ENCODE results near the gene TDRD1.

The TDRD1 gene

GRCh38 chr10:114273910-114274309, 94.8 kb downstream of the TDRD1 start:
- Mint-ChIP-seq H3K27ac (no peak overlapping the region), H3K27me3 (peaks cover 10 to 11% of the 10 kb centered on the region in 2 donors)
- ATAC-seq (replicated peaks), result no peak

GRCh38 chr10:114274616-114275453, 95.7 kb downstream of the TDRD1 start:
- no peaks in the 10 kb centered on the region for H3K9me3 Mint-ChIP-seq
- no peak for ATAC-seq (replicated peaks)
- no peak overlapping the region for H3K4me3 Mint-ChIP-seq
- H3K27ac Mint-ChIP-seq, result no peak overlapping the region
- H3K27me3 Mint-ChIP-seq, result peaks cover 10 to 11% of the 10 kb centered on the region in 2 donors
- no peaks in the 10 kb centered on the region for H3K36me3 Mint-ChIP-seq
- no peak for DNase-seq
- H3K4me1 Mint-ChIP-seq, result no peaks in the 10 kb centered on the region

More at GRCh38 chr10:114273910-114274309, 94.8 kb downstream of the TDRD1 start:
- H3K4me1 Mint-ChIP-seq, result no peaks in the 10 kb centered on the region
- H3K4me3 Mint-ChIP-seq, result no peak overlapping the region
- no peak for DNase-seq
- no peaks in the 10 kb centered on the region for H3K36me3 Mint-ChIP-seq
- H3K9me3 Mint-ChIP-seq, result no peaks in the 10 kb centered on the region

GRCh38 chr10:114276066-114276465, 96.9 kb downstream of the TDRD1 start:
- H3K9me3 Mint-ChIP-seq, result no peaks in the 10 kb centered on the region
- H3K36me3 Mint-ChIP-seq, result no peaks in the 10 kb centered on the region
- H3K4me3 Mint-ChIP-seq, result no peak overlapping the region
- no peak for DNase-seq
- H3K27me3 Mint-ChIP-seq, result peaks cover 6 to 11% of the 10 kb centered on the region in 2 donors
- H3K4me1 Mint-ChIP-seq, result no peaks in the 10 kb centered on the region
- H3K27ac Mint-ChIP-seq, result no peak overlapping the region
- no peak for ATAC-seq (replicated peaks)

GRCh38 chr10:114276671-114277070, 97.5 kb downstream of the TDRD1 start:
- DNase-seq, result no peak
- peaks cover 5 to 11% of the 10 kb centered on the region in 2 donors for H3K27me3 Mint-ChIP-seq
- H3K27ac Mint-ChIP-seq, result no peak overlapping the region
- no peaks in the 10 kb centered on the region for H3K4me1 Mint-ChIP-seq
- H3K9me3 Mint-ChIP-seq, result no peaks in the 10 kb centered on the region
- no peak overlapping the region for H3K4me3 Mint-ChIP-seq
- no peak for ATAC-seq (replicated peaks)
- no peaks in the 10 kb centered on the region for H3K36me3 Mint-ChIP-seq

- Mint-ChIP-seq H3K27ac (no peak overlapping the region), H3K36me3 (no peaks in the 10 kb centered on the region), H3K4me1 (no peaks in the 10 kb centered on the region), H3K27me3 (peaks cover 5 to 11% of the 10 kb centered on the region in 2 donors), H3K9me3 (no peaks in the 10 kb centered on the region), H3K4me3 (no peak overlapping the region)
- ATAC-seq (replicated peaks) (no peak), DNase-seq (no peak)
These were observed 99.2 kb downstream of the TDRD1 start for GRCh38 chr10:114278140-114278883.

GRCh38 chr10:114278884-114279191, 99.7 kb downstream of the TDRD1 start:
- DNase-seq (no peak), ATAC-seq (replicated peaks) (no peak)
- no peaks in the 10 kb centered on the region for H3K36me3 Mint-ChIP-seq
- H3K27me3 Mint-ChIP-seq, result peaks cover 5 to 8% of the 10 kb centered on the region in 2 donors
- H3K4me1 Mint-ChIP-seq, result no peaks in the 10 kb centered on the region
- H3K27ac Mint-ChIP-seq, result no peak overlapping the region
- no peak overlapping the region for H3K4me3 Mint-ChIP-seq
- H3K9me3 Mint-ChIP-seq, result no peaks in the 10 kb centered on the region

- H3K36me3 Mint-ChIP-seq, result no peaks in the 10 kb centered on the region
- ATAC-seq (replicated peaks), result no peak
- H3K4me1 Mint-ChIP-seq, result no peaks in the 10 kb centered on the region
- no peak overlapping the region for H3K27ac Mint-ChIP-seq
- H3K27me3 Mint-ChIP-seq, result peaks cover 5 to 6% of the 10 kb centered on the region in 2 donors
- DNase-seq, result no peak
- H3K9me3 Mint-ChIP-seq, result no peaks in the 10 kb centered on the region
- no peak overlapping the region for H3K4me3 Mint-ChIP-seq
These were observed 100.1 kb downstream of the TDRD1 start for GRCh38 chr10:114279289-114279688.

- no peaks in the 10 kb centered on the region for H3K4me1 Mint-ChIP-seq
- no peaks in the 10 kb centered on the region for H3K36me3 Mint-ChIP-seq
- no peak for ATAC-seq (replicated peaks)
- peaks cover 0 to under 1% of the 10 kb centered on the region in 2 donors for H3K27me3 Mint-ChIP-seq
- H3K9me3 Mint-ChIP-seq, result no peaks in the 10 kb centered on the region
- no peak overlapping the region for H3K4me3 Mint-ChIP-seq
- no peak overlapping the region for H3K27ac Mint-ChIP-seq
- DNase-seq, result no peak
These were observed 100.9 kb downstream of the TDRD1 start for GRCh38 chr10:114279901-114280644.

- Mint-ChIP-seq H3K9me3 (no peaks in the 10 kb centered on the region), H3K4me3 (no peak overlapping the region), H3K4me1 (no peaks in the 10 kb centered on the region), H3K27me3 (no peaks in the 10 kb centered on the region), H3K36me3 (no peaks in the 10 kb centered on the region), H3K27ac (no peak overlapping the region)
- DNase-seq (no peak), ATAC-seq (replicated peaks) (no peak)
These were observed 101.9 kb downstream of the TDRD1 start for GRCh38 chr10:114281006-114281405.

GRCh38 chr10:114281461-114281860, 102.3 kb downstream of the TDRD1 start:
- no peak overlapping the region for H3K27ac Mint-ChIP-seq
- no peak for DNase-seq
- H3K4me1 Mint-ChIP-seq, result no peaks in the 10 kb centered on the region
- H3K9me3 Mint-ChIP-seq, result no peaks in the 10 kb centered on the region
- no peak overlapping the region for H3K4me3 Mint-ChIP-seq
- H3K36me3 Mint-ChIP-seq, result no peaks in the 10 kb centered on the region
- ATAC-seq (replicated peaks), result no peak
- no peaks in the 10 kb centered on the region for H3K27me3 Mint-ChIP-seq
